Muscle layer of duodenum (tissue), 2 donors: ENCODE results near the gene PKD1.

Experiments
- H3K27ac ChIP-seq: one replicate; pipeline ENCODE4 v1.7.0; 2013; ENCODE audit warnings: mild to moderate bottlenecking, low read length
- H3K27me3 ChIP-seq: one replicate; pipeline ENCODE4 v1.7.0; 2013; ENCODE audit warnings: low read depth, mild to moderate bottlenecking, control low read depth, low read length
- H3K36me3 ChIP-seq, 2 donors: one replicate each; pipeline ENCODE4 v1.7.0; 2013; ENCODE audit warnings: low read length in 2 of 2, control low read depth in 1 of 2, mild to moderate bottlenecking in 1 of 2; ENCODE audit not compliant: insufficient read depth in 2 of 2, control insufficient read depth in 1 of 2
- H3K4me1 ChIP-seq, 2 donors: one replicate each; pipeline ENCODE4 v1.7.0; 2013; ENCODE audit warnings: low read length in 2 of 2, mild to moderate bottlenecking in 2 of 2, control low read depth in 1 of 2, moderate library complexity in 1 of 2; ENCODE audit not compliant: insufficient read depth in 2 of 2, control insufficient read depth in 1 of 2
- H3K4me3 ChIP-seq, 2 donors: one replicate each; pipeline ENCODE4 v1.7.0; 2013; ENCODE audit warnings: low read length in 2 of 2, low read depth in 1 of 2, mild to moderate bottlenecking in 1 of 2
- H3K9me3 ChIP-seq, 2 donors: one replicate each; pipeline ENCODE4 v1.7.0; 2013; ENCODE audit warnings: low read length in 2 of 2, control low read depth in 1 of 2, mild to moderate bottlenecking in 1 of 2; ENCODE audit not compliant: control insufficient read depth in 1 of 2
- donor health status: healthy.

PKD1 gene

GRCh38 chr16:2088759-2089358 is 46.8 kb downstream of the PKD1 start:
- peaks cover 0 to 19% of the 10 kb centered on the region in 2 donors for H3K4me1 ChIP-seq
- H3K36me3 ChIP-seq = peaks cover 0 to 89% of the 10 kb centered on the region in 2 donors
- no peak overlapping the region for H3K4me3 ChIP-seq
- no peaks in the 10 kb centered on the region for H3K9me3 ChIP-seq
- H3K27me3 ChIP-seq = no peaks in the 10 kb centered on the region
- no peak overlapping the region for H3K27ac ChIP-seq

- Histone ChIP-seq H3K27me3 (no peaks in the 10 kb centered on the region), H3K27ac (no peak overlapping the region), H3K36me3 (peaks cover 0 to 88% of the 10 kb centered on the region in 2 donors), H3K4me3 (no peak overlapping the region), H3K4me1 (peaks cover 0 to 27% of the 10 kb centered on the region in 2 donors), H3K9me3 (no peaks in the 10 kb centered on the region)
Measured at GRCh38 chr16:2087748-2088631, 47.7 kb downstream of the PKD1 start.

GRCh38 chr16:2086812-2087747 is 48.6 kb downstream of the PKD1 start:
- H3K36me3 ChIP-seq = peaks cover 0 to 88% of the 10 kb centered on the region in 2 donors
- peaks cover 0 to 27% of the 10 kb centered on the region in 2 donors for H3K4me1 ChIP-seq
- no peak overlapping the region for H3K4me3 ChIP-seq
- no peaks in the 10 kb centered on the region for H3K9me3 ChIP-seq
- no peak overlapping the region for H3K27ac ChIP-seq
- H3K27me3 ChIP-seq = no peaks in the 10 kb centered on the region

- Histone ChIP-seq H3K27ac (no peak overlapping the region), H3K9me3 (no peaks in the 10 kb centered on the region), H3K36me3 (peaks cover 0 to 90% of the 10 kb centered on the region in 2 donors), H3K27me3 (no peaks in the 10 kb centered on the region), H3K4me3 (no peak overlapping the region), H3K4me1 (peaks cover 0 to 27% of the 10 kb centered on the region in 2 donors)
Measured at GRCh38 chr16:2086106-2086742, 49.5 kb downstream of the PKD1 start.

- Histone ChIP-seq H3K9me3 (no peaks in the 10 kb centered on the region), H3K36me3 (peaks cover 0 to 93% of the 10 kb centered on the region in 2 donors), H3K27me3 (no peaks in the 10 kb centered on the region), H3K27ac (no peak overlapping the region), H3K4me1 (peaks cover 0 to 29% of the 10 kb centered on the region in 2 donors), H3K4me3 (no peak overlapping the region)
Measured at GRCh38 chr16:2085669-2086068, 50.0 kb downstream of the PKD1 start.

GRCh38 chr16:2084895-2085625 is 50.6 kb downstream of the PKD1 start:
- H3K27me3 ChIP-seq = no peaks in the 10 kb centered on the region
- H3K4me1 ChIP-seq = peaks cover 0 to 29% of the 10 kb centered on the region in 2 donors
- no peak overlapping the region for H3K27ac ChIP-seq
- H3K4me3 ChIP-seq = no peak overlapping the region
- H3K9me3 ChIP-seq = no peaks in the 10 kb centered on the region
- H3K36me3 ChIP-seq = peaks cover 0 to 92% of the 10 kb centered on the region in 2 donors

- Histone ChIP-seq H3K27me3 (no peaks in the 10 kb centered on the region), H3K9me3 (no peaks in the 10 kb centered on the region), H3K4me3 (no peak overlapping the region), H3K36me3 (peaks cover 0 to 92% of the 10 kb centered on the region in 2 donors), H3K4me1 (peaks cover 0 to 29% of the 10 kb centered on the region in 2 donors), H3K27ac (no peak overlapping the region)
Measured at GRCh38 chr16:2083876-2084780, 51.6 kb downstream of the PKD1 start.

- no peak overlapping the region for H3K27ac ChIP-seq
- H3K4me1 ChIP-seq = peaks cover 0 to 29% of the 10 kb centered on the region in 2 donors
- no peak overlapping the region for H3K4me3 ChIP-seq
- peaks cover 0 to 92% of the 10 kb centered on the region in 2 donors for H3K36me3 ChIP-seq
- H3K9me3 ChIP-seq = no peaks in the 10 kb centered on the region
- no peaks in the 10 kb centered on the region for H3K27me3 ChIP-seq
Measured at GRCh38 chr16:2083409-2083808, 52.3 kb downstream of the PKD1 start.

- H3K36me3 ChIP-seq = peaks cover 0 to 88% of the 10 kb centered on the region in 2 donors
- no peaks in the 10 kb centered on the region for H3K27me3 ChIP-seq
- no peak overlapping the region for H3K4me3 ChIP-seq
- no peaks in the 10 kb centered on the region for H3K9me3 ChIP-seq
- H3K27ac ChIP-seq = no peak overlapping the region
- peaks cover 0 to 29% of the 10 kb centered on the region in 2 donors for H3K4me1 ChIP-seq
Measured at GRCh38 chr16:2082983-2083364, 52.7 kb downstream of the PKD1 start.
